WTC11 (cell line): Measurements from ENCODE around the gene RASA4B.
A peak's percentile ranks its signal among the peaks of the same experiment; 100 is the strongest.

Source experiments
- CREB1 ChIP-seq: sonication (generic); formaldehyde crosslinking; IDR thresholded peaks from 2 replicates; pipeline ENCODE4 v1.8.0; 2023; ENCODE audit warnings: mild to moderate bottlenecking, missing genetic modification reagents
- NFYB ChIP-seq: sonication (generic); formaldehyde crosslinking; conservative IDR thresholded peaks from 2 replicates; pipeline ENCODE4 v1.8.0; 2022; ENCODE audit warnings: low read depth, missing genetic modification reagents
- TEAD4 ChIP-seq: sonication (generic); formaldehyde crosslinking; IDR thresholded peaks from 2 replicates; pipeline ENCODE4 v1.8.0; 2022; ENCODE audit warnings: mild to moderate bottlenecking, missing genetic modification reagents
- TF ChIP-seq, protein P1 (sequence below): fragments of 200-600 bp; IDR thresholded peaks from 2 replicates; pipeline ENCODE4 v1.8.0; 2022; ENCODE audit warnings: antibody characterized with exemption
- TF ChIP-seq, protein P2 (sequence below): sonication (generic); formaldehyde crosslinking; IDR thresholded peaks from 2 replicates; pipeline ENCODE4 v1.8.1; 2023; ENCODE audit warnings: mild to moderate bottlenecking, missing genetic modification reagents

DNA sequence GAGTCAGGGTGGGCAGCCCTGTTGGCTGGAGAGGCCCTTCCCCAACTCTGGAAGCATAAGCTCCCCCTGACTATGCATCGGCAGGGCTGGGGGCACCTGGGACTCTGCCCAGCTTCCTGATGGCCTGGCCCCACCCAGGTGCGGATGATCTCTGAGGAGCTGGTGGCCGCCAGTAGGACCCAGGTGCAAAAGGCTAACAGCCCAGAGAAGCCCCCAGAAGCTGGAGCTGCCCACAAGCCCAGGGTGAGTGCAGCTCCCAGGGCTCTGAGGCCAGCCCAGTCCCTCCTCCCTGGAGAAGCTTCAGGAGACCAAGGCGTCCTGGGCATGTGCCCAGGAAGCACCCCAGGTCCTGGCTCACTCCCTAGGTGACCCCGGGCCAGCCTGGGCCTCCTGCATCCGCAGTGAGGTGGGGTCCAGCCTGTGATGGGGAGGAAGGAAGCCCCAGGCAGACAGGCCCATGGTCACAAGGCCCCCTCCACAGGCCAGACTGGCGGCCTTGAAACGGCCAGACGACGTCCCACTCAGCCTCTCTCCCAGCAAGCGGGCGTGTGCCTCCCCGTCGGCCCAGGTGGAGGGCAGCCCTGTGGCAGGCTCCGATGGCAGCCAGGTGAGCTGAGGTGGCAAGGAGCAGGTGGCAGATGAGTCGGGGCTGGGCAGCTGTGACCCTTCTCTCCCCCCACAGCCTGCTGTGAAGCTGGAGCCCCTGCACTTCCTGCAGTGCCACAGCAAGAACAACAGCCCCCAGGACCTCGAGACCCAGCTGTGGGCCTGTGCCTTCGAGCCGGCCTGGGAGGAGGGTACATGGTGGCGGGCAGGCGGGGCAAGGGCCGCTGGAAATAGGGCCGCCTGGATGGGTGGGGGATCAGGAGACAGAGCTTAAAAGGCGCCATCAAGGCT, 49.7 kb downstream of the RASA4B start:
- no peak for TF ChIP-seq TEAD4 (CRISPR knock-in tag)
- TF ChIP-seq, protein P1, sequence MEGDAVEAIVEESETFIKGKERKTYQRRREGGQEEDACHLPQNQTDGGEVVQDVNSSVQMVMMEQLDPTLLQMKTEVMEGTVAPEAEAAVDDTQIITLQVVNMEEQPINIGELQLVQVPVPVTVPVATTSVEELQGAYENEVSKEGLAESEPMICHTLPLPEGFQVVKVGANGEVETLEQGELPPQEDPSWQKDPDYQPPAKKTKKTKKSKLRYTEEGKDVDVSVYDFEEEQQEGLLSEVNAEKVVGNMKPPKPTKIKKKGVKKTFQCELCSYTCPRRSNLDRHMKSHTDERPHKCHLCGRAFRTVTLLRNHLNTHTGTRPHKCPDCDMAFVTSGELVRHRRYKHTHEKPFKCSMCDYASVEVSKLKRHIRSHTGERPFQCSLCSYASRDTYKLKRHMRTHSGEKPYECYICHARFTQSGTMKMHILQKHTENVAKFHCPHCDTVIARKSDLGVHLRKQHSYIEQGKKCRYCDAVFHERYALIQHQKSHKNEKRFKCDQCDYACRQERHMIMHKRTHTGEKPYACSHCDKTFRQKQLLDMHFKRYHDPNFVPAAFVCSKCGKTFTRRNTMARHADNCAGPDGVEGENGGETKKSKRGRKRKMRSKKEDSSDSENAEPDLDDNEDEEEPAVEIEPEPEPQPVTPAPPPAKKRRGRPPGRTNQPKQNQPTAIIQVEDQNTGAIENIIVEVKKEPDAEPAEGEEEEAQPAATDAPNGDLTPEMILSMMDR: no peak
- TF ChIP-seq, protein P2, sequence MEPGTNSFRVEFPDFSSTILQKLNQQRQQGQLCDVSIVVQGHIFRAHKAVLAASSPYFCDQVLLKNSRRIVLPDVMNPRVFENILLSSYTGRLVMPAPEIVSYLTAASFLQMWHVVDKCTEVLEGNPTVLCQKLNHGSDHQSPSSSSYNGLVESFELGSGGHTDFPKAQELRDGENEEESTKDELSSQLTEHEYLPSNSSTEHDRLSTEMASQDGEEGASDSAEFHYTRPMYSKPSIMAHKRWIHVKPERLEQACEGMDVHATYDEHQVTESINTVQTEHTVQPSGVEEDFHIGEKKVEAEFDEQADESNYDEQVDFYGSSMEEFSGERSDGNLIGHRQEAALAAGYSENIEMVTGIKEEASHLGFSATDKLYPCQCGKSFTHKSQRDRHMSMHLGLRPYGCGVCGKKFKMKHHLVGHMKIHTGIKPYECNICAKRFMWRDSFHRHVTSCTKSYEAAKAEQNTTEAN (CRISPR knock-in tag): no peak
- TF ChIP-seq CREB1 (CRISPR knock-in tag): no peak
- TF ChIP-seq NFYB (CRISPR knock-in tag): 0 out of 2 replicates have a peak, but pooled peaks have one; percentile 8
